GM12864 (cell line): ENCODE data around the gene CDYL.

Experiments used
- DNase-seq: peaks from one replicate; pipeline ENCODE4 v3.0.0-alpha.2; 2011; ENCODE audit warnings: low read depth
- H3K4me3 ChIP-seq: 2 replicates; pipeline ENCODE4 v1.5.1; 2011; ENCODE audit warnings: mild to moderate bottlenecking, low read depth, low read length, control low read depth
- TF ChIP-seq, protein P1 (sequence below): IDR thresholded peaks from 2 replicates; pipeline ENCODE4 v1.5.1; 2011; ENCODE audit warnings: low read depth, mild to moderate bottlenecking, moderate library complexity, low read length, control low read depth, inconsistent platforms; ENCODE audit errors: missing control alignments

The CDYL gene

DNA sequence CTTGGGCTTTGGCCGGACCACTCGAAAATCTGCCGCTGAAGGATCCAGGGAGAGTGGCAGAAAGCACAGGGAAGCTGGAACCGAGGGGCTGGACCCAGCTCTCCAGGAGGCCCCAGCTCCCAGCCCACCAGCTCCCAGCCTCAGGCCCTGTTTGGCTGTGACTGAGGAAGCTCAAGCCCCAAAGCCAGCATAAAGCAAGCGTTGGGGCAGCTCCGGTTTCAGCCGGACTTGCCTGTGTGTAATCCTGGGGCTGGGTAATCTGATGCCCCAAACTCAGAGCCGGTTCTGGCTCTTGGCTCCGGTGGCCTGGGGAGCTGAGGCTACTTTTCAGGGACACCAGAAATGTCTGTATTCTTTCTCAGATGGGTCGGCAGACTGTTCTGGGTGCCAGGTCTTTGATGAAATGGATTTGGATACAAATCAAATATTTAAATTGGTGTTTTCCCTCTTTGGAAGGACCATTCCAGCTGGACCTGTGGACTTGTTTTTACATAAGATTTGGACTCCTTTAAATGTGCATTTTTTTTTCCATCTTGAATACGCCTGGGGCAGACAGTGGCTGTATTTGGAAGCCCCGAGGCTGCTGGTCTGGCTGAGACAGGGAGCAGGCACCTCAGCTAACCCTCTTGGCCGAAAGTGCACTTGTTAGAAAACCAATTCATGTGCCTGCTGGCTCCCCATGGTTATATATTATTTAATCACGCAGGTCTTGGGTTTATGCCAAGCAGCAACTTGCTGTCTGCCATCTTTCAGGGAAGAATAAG lies 198.0 kb downstream of the CDYL start:
- DNase-seq: no peak
- H3K4me3 ChIP-seq: no peak overlapping the region
- TF ChIP-seq, protein P1, sequence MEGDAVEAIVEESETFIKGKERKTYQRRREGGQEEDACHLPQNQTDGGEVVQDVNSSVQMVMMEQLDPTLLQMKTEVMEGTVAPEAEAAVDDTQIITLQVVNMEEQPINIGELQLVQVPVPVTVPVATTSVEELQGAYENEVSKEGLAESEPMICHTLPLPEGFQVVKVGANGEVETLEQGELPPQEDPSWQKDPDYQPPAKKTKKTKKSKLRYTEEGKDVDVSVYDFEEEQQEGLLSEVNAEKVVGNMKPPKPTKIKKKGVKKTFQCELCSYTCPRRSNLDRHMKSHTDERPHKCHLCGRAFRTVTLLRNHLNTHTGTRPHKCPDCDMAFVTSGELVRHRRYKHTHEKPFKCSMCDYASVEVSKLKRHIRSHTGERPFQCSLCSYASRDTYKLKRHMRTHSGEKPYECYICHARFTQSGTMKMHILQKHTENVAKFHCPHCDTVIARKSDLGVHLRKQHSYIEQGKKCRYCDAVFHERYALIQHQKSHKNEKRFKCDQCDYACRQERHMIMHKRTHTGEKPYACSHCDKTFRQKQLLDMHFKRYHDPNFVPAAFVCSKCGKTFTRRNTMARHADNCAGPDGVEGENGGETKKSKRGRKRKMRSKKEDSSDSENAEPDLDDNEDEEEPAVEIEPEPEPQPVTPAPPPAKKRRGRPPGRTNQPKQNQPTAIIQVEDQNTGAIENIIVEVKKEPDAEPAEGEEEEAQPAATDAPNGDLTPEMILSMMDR: no peak

DNA sequence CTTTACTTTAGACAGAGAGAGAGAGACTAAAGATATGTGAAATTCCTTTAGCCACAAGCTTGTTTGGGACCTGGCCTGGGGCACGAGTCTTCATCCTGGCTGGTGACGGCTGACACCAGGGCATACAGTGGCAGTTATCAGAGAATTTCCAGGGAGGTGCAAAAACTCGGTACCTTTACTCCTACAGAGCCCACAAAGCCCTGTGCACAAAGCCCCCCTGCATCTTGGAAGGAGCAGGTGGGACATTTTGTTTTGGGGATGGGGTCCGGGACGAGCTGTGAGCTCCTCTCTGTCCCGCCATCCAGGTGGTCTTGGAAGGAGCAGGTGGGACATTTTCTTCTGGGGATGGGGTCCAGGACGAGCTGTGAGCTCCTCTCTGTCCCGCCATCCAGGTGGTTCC lies 198.8 kb downstream of the CDYL start:
- no peak for DNase-seq

DNA sequence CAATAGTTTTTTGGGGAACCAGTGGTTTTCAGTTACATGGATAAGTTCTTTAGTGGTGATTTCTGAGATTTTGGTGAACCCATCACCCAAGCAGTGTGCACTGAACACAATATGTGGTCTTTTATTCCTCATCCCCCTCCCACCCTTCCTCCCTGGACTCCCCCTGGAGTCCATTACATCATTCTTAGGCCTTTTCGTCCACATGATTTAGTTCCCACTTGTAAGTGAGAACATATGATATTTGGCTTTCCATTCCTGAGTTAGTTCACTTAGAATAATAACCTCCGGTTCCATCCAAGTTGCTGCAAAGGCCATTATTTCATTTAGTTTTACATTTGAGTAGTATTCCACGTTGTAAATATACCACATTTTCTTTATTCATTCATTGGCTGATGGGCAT lies 199.3 kb downstream of the CDYL start:
- DNase-seq: no peak
- H3K4me3 ChIP-seq: no peak overlapping the region
- TF ChIP-seq, protein P1: no peak

More for the DNA sequence above, 198.8 kb downstream of the CDYL start:
- TF ChIP-seq, protein P1: no peak
- no peak overlapping the region for H3K4me3 ChIP-seq

DNA sequence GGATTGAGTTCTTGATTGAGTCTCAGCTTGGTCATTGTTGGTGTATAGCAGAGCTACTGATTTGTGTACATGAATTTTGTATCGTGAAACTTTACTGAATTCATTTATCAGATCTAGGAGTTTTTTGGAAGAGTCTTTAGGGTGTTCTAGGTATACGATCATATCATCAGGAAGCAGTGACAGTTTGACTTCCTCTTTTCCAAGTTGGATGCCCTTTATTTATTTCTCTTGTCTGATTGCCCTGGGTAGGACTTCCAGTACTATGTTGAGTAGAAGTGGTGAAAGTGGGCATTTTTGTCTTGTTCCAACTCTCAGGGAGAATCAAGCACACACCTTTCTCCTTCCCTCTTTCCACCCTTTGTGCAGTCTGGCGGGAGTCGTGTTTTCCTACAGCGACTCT lies 201.3 kb downstream of the CDYL start:
- no peak overlapping the region for H3K4me3 ChIP-seq
- TF ChIP-seq, protein P1: no peak
- no peak for DNase-seq

DNA sequence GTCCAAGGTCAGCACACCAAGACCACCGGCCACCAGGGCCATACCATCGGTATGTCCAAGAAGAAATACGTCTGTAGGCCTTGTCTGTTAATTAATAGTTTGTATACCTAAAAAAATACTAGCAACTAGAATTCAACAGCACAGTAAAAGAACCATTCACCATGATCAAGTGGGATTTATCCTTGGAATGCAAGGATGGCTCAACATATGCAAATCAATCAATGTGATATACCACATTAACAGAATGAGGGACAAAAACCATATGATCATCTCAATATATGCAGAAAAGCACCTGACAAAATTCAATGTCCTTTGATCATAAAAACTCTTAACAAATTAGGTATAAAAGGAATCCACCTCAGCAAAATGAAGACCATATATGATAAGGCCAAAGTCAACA lies 203.2 kb downstream of the CDYL start:
- TF ChIP-seq, protein P1: no peak
- H3K4me3 ChIP-seq: no peak overlapping the region
- no peak for DNase-seq

DNA sequence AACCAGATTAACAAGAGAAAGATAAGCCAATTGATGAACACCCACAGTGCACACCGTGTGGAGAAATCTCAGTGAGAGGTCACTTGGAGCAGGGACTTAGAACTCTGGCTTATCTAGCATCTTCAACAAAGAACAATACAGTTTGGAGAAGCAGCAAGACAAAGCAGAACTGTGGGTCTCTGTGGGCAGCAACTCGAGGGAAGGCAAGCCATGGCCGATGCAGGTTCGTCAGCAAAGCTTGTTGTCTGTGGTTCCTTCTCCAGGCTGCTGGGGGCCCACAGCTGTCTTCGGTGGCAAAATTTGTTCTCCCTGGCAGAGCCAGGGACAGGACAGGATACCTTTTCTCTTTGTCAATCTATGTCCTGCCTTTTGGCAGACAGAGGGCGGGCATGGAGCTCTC lies 205.6 kb downstream of the CDYL start:
- TF ChIP-seq, protein P1: no peak
- no peak for DNase-seq
- H3K4me3 ChIP-seq: no peak overlapping the region

DNA sequence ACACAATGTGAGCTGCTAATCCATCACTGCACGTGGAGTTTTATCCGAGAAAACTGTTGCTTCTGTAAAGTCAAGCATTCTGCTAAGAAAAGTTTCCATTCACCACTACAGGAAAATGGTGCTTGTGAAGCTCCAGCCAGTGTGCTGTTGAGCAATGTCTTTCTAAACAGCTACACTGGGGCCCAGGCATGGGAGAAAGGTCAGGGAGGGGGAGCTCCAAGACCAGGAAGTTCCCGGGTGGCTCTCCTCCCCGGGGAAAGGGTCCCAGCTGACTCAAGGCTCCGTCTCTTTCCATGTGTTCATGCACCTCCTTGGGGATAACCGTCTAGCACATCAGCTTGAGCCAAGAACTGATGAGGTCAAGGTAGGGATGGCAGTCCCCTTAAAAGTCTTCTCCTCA lies 207.1 kb downstream of the CDYL start:
- TF ChIP-seq, protein P1: no peak
- no peak for DNase-seq

More for the DNA sequence above, 207.1 kb downstream of the CDYL start:
- no peak overlapping the region for H3K4me3 ChIP-seq
